Central memory CD8-positive, alpha-beta T cell (primary cell): ENCODE results near the gene STAG3.

Source experiments
- ATAC-seq: fragments of 150-1000 bp; cut with Tn5 transposase; replicated peaks from 2 replicates; pipeline ENCODE4 v1.10.0; 2022; ENCODE audit warnings: mild to moderate bottlenecking, moderate FRiP score, moderate number of reproducible peaks; ENCODE audit not compliant: poor library complexity, severe bottlenecking; ENCODE audit errors: extremely low read depth
- DNase-seq, 2 donors: peaks; one replicate each; pipeline ENCODE4 v3.0.0; 2021; ENCODE audit warnings: low spot score in 2 of 2
- H3K27ac Mint-ChIP-seq: one replicate; pipeline ENCODE4 v1.8.0; 2022; ENCODE audit warnings: low read depth, mild to moderate bottlenecking, moderate library complexity, mixed read lengths
- H3K27me3 Mint-ChIP-seq: one replicate; pipeline ENCODE4 v1.8.0; 2022; ENCODE audit warnings: mixed read lengths
- H3K36me3 Mint-ChIP-seq: one replicate; pipeline ENCODE4 v1.8.0; 2022; ENCODE audit warnings: mild to moderate bottlenecking, moderate library complexity, mixed read lengths; ENCODE audit not compliant: insufficient read depth
- H3K4me1 Mint-ChIP-seq: one replicate; pipeline ENCODE4 v1.8.0; 2022; ENCODE audit warnings: mixed read lengths
- H3K4me3 Mint-ChIP-seq: one replicate; pipeline ENCODE4 v1.8.0; 2022; ENCODE audit warnings: mild to moderate bottlenecking, moderate library complexity, mixed read lengths
- H3K9me3 Mint-ChIP-seq: one replicate; pipeline ENCODE4 v1.8.0; 2022; ENCODE audit warnings: mixed read lengths

Gene STAG3

DNA sequence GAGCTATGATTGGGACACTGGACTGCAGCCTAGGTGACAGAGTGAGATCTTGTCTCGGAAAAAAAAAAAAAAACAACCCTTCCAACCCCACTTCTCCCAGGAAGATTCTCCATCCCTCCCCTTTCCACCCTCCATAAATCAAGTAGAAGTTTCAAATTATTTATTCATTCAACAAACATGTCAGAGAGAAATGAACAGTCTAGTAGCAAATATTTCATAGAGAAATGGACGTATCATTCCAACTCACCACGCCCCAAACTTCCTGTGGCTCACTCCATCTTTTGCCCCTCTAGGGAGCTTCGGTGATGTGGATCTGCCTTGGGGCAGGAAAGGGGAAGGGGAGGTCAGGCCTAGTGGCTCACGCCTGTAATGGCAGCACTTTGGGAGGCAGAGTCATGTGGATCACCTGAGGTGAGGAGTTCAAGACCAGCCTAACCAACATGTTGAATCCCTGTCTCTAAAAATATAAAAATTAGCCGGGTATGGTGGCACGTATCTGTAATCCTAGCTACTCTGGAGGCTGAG lies 18.6 kb upstream of the STAG3 start:
- Mint-ChIP-seq H3K4me1 (peaks cover 31% of the 10 kb centered on the region), H3K4me3 (peak overlapping the region; percentile 78), H3K9me3 (no peaks in the 10 kb centered on the region), H3K36me3 (peaks cover 8% of the 10 kb centered on the region), H3K27me3 (no peaks in the 10 kb centered on the region), H3K27ac (peak overlapping the region; percentile 46)
- no peak for DNase-seq
- no peak for ATAC-seq

DNA sequence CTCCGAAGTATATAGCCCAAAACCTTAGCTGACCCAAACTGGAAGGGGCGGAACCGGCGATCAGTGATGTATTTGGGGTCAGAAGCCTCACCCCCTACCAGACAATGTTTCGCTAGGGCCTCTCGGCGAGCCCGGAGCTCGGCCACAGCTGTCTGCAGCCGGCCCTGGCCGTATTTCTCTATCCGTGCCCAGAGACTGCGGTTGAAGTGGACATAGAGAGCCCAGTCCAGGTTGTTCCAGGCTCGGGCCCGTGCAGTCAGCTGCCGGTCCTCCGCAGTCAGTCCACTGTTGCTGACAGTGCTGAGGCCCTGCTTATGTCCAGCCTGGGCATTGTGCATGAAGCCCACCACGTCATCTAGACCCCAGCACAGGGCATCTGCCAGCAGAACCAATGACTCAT lies 17.7 kb upstream of the STAG3 start:
- H3K27ac Mint-ChIP-seq = no peak overlapping the region
- no peak for ATAC-seq

DNA sequence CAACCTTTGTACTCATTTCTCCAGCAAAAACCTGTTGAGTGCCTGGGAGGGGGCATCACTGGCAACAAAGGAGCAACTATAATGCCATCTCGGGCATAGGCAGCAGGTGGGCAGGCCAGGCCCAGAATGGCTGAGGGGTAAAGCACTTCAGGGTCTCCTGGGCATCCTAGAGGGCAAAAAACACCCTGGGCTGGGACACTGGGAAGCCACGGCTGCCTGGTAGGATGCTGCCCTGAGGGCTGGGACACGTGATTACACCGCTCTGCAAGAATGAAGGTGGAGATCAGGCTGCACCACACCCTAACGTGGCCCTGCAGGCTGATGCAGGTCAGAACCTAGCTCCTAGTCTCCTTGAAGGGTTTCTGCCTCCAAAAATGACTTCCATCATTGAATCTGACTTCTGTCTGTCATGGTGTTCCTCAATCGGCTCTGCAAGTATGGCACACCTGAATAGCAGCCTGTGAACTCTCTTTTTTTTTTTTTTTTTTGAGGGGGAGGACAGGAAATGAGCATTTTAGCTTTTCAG lies 14.6 kb upstream of the STAG3 start:
- Mint-ChIP-seq H3K36me3 (peaks cover 5% of the 10 kb centered on the region), H3K9me3 (no peaks in the 10 kb centered on the region), H3K27ac (no peak overlapping the region), H3K4me1 (peaks cover 30% of the 10 kb centered on the region), H3K4me3 (peak overlapping the region; percentile 50), H3K27me3 (peaks cover 26% of the 10 kb centered on the region)
- ATAC-seq (peak; percentile 10), DNase-seq (no peak)

More for the DNA sequence above, 17.7 kb upstream of the STAG3 start:
- no peak for DNase-seq
- Mint-ChIP-seq H3K27me3 (no peaks in the 10 kb centered on the region), H3K9me3 (no peaks in the 10 kb centered on the region), H3K4me1 (peaks cover 31% of the 10 kb centered on the region), H3K4me3 (peak overlapping the region; percentile 78), H3K36me3 (peaks cover 6% of the 10 kb centered on the region)

DNA sequence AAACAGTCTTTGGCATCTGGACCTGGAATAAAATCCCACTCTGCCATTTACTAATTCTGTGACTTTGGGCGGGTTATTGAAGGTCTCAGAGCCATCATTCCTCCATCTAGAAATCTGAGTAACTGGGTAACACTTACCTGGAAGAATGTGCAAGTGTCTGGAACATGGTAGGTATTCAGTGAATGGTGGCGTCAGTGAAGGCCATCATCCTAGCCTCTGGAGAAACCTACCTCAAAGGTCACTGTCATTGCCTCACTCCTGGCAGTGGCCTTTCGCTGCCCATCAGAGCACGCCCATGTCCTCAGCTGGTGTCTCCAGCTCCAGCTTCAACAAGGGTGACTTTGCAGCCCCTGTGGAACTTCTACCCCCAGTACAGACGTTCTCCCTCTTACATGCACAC lies 13.8 kb upstream of the STAG3 start:
- no peak overlapping the region for H3K27ac Mint-ChIP-seq
- H3K36me3 Mint-ChIP-seq = peaks cover 5% of the 10 kb centered on the region
- peaks cover 38% of the 10 kb centered on the region for H3K4me1 Mint-ChIP-seq
- H3K4me3 Mint-ChIP-seq = no peak overlapping the region
- DNase-seq = no peak
- no peak for ATAC-seq
- peaks cover 34% of the 10 kb centered on the region for H3K27me3 Mint-ChIP-seq
- no peaks in the 10 kb centered on the region for H3K9me3 Mint-ChIP-seq

DNA sequence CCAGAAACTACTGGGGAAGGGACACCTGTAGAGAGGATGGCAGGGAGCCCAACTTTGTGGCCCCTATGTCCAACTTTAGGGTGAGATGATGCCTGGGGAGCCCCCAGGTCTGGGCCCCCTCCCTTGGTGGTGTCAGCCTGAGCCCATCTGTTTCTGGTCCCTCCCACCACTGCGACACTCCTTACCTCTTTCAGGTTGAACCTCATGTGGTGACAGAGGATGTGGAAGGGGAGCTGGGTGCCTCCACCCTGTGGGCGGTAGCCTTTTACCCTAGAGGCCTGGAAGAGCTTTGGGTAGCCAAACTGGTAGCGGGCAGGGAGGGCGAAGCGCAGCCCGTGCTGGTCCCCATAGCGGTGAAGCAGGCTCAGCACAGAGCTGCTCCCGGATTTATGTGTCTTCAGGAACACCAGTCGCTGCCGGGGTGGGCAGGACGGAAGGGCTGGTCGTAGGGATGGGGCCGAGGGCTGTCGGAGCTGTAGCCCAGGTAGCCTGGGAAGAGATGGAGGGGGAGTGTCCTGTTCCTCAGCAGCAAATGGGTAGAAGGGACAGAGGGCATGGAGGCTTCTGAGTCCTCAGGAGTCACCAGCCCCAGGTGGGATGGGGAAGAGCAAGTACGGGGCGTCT lies 11.3 kb upstream of the STAG3 start:
- H3K4me3 Mint-ChIP-seq = peak overlapping the region; percentile 51
- peaks cover 7% of the 10 kb centered on the region for H3K36me3 Mint-ChIP-seq
- peak; percentile 35 for ATAC-seq
- no peaks in the 10 kb centered on the region for H3K9me3 Mint-ChIP-seq
- H3K27me3 Mint-ChIP-seq = peaks cover 48% of the 10 kb centered on the region
- no peak overlapping the region for H3K27ac Mint-ChIP-seq
- peaks cover 48% of the 10 kb centered on the region for H3K4me1 Mint-ChIP-seq
- no peak for DNase-seq

DNA sequence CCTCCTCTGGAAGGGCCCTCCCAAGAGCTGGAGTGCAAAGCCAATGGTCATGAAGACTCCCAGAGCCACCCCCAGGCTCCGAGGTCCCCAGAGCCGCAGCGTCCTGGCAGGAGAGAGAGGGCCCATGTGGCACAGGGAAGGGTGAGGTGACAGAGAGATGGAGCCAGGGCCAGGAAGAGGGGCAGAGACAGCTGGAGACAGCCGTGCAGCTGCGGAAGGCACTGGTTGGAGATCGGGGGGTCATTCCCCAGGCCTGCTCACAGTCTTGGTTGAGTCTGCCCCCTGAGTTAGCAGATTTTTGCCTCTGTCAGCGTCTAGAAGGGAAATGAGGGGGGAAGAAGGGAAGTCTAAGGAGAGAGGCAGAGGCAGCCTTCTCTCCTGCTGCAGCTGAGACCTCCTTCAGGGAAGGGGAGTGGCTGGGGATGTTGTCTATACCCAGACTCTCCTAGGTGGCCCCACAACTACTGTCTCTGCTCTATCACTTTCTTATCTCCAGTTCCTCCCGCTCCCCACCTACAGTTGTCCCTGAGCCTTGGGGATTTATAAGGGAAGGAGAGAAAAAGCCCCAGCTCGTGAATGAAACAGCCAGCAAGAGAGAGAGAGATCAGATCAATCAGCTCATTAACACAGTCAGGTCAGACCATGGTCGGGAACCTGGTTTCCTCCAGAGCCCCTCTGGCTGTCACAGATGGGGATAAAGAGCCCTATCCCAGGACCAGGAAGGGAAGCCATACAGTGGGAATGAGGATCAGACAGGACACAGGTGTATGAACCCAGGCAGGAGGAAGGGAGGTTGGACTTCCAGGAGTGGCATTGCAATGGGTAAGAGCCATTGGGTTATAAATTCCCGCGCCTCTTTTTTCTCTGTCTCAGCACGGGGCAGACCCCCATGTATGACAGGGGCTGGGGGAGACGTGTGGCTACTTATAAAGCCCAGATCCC lies 10.5 kb upstream of the STAG3 start:
- DNase-seq = no peak
- Mint-ChIP-seq H3K27me3 (peaks cover 48% of the 10 kb centered on the region), H3K36me3 (peaks cover 7% of the 10 kb centered on the region), H3K9me3 (no peaks in the 10 kb centered on the region), H3K4me3 (peak overlapping the region; percentile 64), H3K4me1 (peaks cover 53% of the 10 kb centered on the region), H3K27ac (no peak overlapping the region)
- no peak for ATAC-seq

DNA sequence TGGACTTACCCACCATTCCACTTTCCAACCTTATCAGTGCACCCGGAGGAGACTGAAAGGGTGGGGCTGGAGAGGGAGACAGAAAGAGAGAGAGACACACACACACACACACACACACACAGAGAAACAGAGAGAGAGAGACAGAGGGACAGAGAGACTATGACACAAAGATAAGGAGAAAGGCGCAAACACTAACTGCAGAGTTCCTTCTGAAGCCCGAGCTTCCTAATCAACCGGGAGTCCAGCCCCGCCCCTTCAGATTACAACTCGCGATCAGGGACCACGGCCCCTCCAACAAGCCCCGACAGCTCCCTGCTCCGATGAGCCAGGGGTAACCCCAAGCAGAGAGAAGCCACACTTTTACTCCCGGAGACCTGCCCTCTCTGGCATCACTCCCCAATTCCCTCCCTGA lies 9.8 kb upstream of the STAG3 start:
- Mint-ChIP-seq H3K36me3 (peaks cover 7% of the 10 kb centered on the region), H3K27me3 (peaks cover 48% of the 10 kb centered on the region), H3K9me3 (no peaks in the 10 kb centered on the region), H3K4me3 (peak overlapping the region; percentile 64), H3K4me1 (peaks cover 53% of the 10 kb centered on the region), H3K27ac (peak overlapping the region; percentile 6)
- DNase-seq (no peak), ATAC-seq (no peak)

DNA sequence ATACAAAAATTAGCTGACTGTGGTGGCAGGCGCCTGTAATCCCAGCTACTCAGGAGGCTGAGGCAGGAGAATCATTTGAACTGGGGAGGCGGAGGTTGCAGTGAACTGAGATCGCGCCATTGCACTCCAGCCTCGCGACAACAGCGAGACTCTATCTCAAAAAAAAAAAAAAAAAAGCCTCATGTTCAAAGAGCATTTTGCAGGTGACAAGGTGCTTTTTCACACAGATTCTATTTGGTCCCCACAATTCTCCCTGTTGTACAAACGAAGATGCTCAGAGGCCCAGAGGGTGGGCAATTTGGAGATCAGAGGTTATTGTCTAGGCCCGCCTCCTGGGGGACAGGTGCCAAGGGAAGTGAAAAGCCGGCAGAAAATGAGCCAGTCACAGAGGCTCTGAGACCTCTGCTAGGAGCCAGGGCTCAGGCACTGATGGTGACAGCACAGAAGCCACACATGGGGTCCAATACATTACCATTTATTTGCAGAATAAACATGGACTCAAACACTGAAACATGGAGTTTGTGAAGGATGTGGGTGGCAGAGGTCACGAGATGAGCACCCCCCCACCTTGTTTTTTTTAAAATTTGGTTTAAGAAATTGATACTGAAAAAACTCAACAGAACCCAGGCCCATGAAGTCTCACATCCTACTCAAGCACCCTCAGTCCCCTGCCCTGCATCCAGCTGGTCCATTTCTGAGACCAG lies 8.4 kb upstream of the STAG3 start:
- no peak for ATAC-seq
- Mint-ChIP-seq H3K27ac (no peak overlapping the region), H3K27me3 (peaks cover 48% of the 10 kb centered on the region), H3K36me3 (peaks cover 6% of the 10 kb centered on the region), H3K9me3 (no peaks in the 10 kb centered on the region), H3K4me3 (peak overlapping the region; percentile 64), H3K4me1 (peaks cover 47% of the 10 kb centered on the region)
- DNase-seq = no peak

DNA sequence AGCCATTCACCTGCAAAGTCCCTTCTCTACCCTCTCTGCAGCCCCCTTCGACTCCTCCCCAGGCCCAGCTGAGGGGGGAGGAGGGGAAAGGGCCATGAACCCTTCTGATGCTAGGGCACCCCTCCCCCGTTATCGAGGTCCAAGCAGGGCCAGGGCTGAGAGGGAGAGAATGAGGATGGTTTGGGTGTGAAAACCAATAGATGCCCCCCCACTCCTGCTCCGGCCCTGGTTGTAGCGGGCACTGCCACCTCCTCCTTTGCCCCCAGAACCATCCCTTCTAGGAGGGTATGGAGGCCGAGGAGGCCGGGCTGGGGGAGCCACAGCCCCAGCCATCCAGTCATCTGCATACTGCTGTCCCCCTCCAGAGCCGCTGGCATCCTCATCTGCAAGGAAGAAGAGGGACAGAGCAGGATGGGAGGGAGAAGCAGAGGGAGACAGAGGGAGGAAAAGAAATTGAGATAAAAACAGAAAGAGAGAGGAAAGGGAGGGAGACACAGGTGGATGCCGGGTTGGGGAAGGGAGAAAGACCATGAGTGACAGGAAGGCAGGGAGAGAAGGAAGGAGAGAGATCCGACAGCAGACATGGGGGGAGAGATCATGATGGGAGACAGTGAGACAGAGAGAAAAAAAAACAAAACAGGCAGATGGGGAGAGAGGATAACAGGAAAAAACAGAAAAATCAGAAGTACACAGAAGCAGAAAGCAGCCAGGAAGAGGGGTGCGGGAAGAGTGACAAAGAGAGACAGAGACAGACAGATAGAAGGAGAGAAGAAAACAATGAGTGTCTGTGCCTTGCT lies 7.4 kb upstream of the STAG3 start:
- H3K4me1 Mint-ChIP-seq = peaks cover 47% of the 10 kb centered on the region
- H3K4me3 Mint-ChIP-seq = peak overlapping the region; percentile 66
- peaks cover 48% of the 10 kb centered on the region for H3K27me3 Mint-ChIP-seq
- H3K9me3 Mint-ChIP-seq = no peaks in the 10 kb centered on the region
- H3K36me3 Mint-ChIP-seq = peaks cover 6% of the 10 kb centered on the region
- no peak for DNase-seq
- no peak for ATAC-seq
- peak overlapping the region; percentile 82 for H3K27ac Mint-ChIP-seq

DNA sequence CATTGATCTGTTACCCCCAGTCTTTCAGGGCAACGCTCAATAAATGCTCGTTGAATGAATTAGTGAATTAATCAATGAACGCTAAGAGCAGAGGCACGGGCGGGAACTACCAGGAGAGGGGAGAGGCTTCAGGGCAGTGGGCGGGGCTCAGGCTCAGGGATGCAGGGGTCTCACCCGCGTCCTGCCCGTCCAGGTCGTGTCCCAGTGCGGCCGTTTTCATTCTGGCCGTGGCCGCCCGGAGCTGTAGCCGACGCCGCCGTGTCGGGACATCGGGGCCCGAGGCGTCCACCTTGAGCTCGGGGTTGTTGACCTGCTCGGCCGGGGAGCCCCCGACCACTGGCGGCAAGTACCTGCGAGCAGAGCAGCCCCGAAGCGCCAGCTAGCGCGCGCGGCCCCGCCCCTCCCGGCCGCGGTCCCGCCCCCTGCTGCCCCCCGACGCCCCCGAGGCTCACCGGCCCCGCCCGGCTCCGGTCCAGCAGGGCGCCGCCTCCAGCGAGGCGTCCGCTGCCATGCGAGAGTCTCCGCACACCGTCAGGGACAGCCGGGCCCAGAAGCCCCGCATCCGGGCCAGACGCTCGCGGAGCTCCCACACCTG lies 6.5 kb upstream of the STAG3 start:
- Mint-ChIP-seq H3K27me3 (peaks cover 41% of the 10 kb centered on the region), H3K4me3 (peak overlapping the region; percentile 66), H3K27ac (peak overlapping the region; percentile 82), H3K36me3 (peaks cover 6% of the 10 kb centered on the region), H3K4me1 (peaks cover 43% of the 10 kb centered on the region), H3K9me3 (no peaks in the 10 kb centered on the region)
- no peak for DNase-seq
- peak; percentile 66 for ATAC-seq

DNA sequence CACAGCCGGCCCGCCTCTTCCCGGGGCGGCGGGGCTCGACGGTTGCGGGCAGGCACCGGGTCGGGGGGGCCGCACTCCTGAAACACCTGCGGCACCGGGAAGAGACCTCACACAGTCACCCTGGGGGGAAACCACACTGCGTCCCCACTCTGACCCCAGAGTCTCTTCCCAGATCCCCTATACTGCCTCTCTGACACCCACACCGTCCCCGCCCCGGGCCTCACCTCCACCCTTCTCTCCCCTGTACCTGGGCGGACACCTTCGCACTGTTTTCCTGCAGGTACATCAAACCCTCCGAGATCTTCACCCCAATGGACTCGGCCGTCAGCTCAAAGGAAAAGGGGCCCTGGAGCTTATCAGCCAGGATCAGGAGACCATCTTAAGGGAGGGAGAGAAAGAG lies 5.9 kb upstream of the STAG3 start:
- H3K4me1 Mint-ChIP-seq = peaks cover 43% of the 10 kb centered on the region
- ATAC-seq (peak; percentile 10), DNase-seq (no peak)
- H3K36me3 Mint-ChIP-seq = peaks cover 6% of the 10 kb centered on the region
- no peaks in the 10 kb centered on the region for H3K9me3 Mint-ChIP-seq
- no peak overlapping the region for H3K27ac Mint-ChIP-seq
- peak overlapping the region; percentile 76 for H3K4me3 Mint-ChIP-seq
- H3K27me3 Mint-ChIP-seq = peaks cover 34% of the 10 kb centered on the region
